Measurements from ENCODE around the gene PHKG1. TPM values are rescaled to one million over a fixed set of nuclear protein-coding genes. Genes with fewer than 3 reads are reported as not detected.
"Not testable (repeated sequence)": the region's sequence is repeated elsewhere in the genome, so short reads cannot be mapped to it uniquely, and the experiment has no call there.

Gene PHKG1
- total and polyA plus RNA-seq, 2 donors (not counting 1 experiment from before 2014, with no cell fraction given): 0.23 to 1.3 TPM

DNA sequence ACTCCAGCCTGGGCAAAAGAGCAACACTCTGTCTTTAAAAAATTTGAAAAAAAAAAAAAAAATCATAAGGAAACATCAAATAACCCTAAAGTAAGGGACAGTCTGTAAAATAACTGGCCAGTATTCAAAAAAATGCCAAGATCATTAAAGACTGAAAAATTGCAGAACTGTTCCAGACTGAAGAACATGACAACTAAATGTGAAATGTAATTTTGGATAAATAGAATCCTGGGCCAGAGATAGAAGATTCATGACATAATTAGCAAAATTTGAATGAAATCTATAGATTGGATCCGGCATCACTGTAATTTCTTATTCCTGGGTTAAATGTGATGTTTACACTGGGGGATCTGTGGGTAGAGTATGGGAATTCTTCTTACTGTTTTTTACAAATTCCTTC, 44.5 kb downstream of the PHKG1 start:
- no peak overlapping the region for H3K4me2 ChIP-seq (ENCODE audit: extremely low read depth, insufficient read depth, low read length)
- H3K9me3 ChIP-seq (ENCODE audit: control insufficient read depth, insufficient read depth, low read depth, low read length): no peaks in the 10 kb centered on the region
- H3K79me2 ChIP-seq (ENCODE audit: control insufficient read depth, insufficient read depth, low read length): peaks cover 25% of the 10 kb centered on the region
- H3K9ac ChIP-seq (ENCODE audit: insufficient read depth, low read length): no peak overlapping the region
- H3K27ac ChIP-seq (ENCODE audit: insufficient read depth, low read length): no peak overlapping the region
- no peak for TF ChIP-seq EZH2 (IDR thresholded peaks at IDR 0.05; ENCODE audit: low read length, missing control alignments)
- TF ChIP-seq, protein P1, sequence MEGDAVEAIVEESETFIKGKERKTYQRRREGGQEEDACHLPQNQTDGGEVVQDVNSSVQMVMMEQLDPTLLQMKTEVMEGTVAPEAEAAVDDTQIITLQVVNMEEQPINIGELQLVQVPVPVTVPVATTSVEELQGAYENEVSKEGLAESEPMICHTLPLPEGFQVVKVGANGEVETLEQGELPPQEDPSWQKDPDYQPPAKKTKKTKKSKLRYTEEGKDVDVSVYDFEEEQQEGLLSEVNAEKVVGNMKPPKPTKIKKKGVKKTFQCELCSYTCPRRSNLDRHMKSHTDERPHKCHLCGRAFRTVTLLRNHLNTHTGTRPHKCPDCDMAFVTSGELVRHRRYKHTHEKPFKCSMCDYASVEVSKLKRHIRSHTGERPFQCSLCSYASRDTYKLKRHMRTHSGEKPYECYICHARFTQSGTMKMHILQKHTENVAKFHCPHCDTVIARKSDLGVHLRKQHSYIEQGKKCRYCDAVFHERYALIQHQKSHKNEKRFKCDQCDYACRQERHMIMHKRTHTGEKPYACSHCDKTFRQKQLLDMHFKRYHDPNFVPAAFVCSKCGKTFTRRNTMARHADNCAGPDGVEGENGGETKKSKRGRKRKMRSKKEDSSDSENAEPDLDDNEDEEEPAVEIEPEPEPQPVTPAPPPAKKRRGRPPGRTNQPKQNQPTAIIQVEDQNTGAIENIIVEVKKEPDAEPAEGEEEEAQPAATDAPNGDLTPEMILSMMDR (conservative IDR thresholded peaks at IDR 0.05 in 1 of 2, IDR thresholded peaks at IDR 0.05 in 1 of 2; ENCODE audit: low read depth in 1 of 2, low read length in 2 of 2): no peak
- H3K4me3 ChIP-seq (replicated peaks in 1 of 4; ENCODE audit: control extremely low read depth in 1 of 4, insufficient read depth in 1 of 4, low read depth in 3 of 4, low read length in 4 of 4): no peak overlapping the region
- peak in 1 of 2 donors; percentile 35 for DNase-seq (ENCODE audit: low read depth in 2 of 2)
- no peaks in the 10 kb centered on the region for H3K4me1 ChIP-seq (ENCODE audit: control insufficient read depth, extremely low read depth, insufficient read depth, low read length)
- H4K20me1 ChIP-seq (ENCODE audit: control insufficient read depth, extremely low read depth, insufficient read depth, low read length): no peaks in the 10 kb centered on the region
- H3K27me3 ChIP-seq (ENCODE audit: control insufficient read depth, insufficient read depth, low read length): no peaks in the 10 kb centered on the region
- no peaks in the 10 kb centered on the region for H3K36me3 ChIP-seq (ENCODE audit: control insufficient read depth, insufficient read depth, low read length)
- no peak overlapping the region for H2AFZ ChIP-seq (ENCODE audit: low read length)

DNA sequence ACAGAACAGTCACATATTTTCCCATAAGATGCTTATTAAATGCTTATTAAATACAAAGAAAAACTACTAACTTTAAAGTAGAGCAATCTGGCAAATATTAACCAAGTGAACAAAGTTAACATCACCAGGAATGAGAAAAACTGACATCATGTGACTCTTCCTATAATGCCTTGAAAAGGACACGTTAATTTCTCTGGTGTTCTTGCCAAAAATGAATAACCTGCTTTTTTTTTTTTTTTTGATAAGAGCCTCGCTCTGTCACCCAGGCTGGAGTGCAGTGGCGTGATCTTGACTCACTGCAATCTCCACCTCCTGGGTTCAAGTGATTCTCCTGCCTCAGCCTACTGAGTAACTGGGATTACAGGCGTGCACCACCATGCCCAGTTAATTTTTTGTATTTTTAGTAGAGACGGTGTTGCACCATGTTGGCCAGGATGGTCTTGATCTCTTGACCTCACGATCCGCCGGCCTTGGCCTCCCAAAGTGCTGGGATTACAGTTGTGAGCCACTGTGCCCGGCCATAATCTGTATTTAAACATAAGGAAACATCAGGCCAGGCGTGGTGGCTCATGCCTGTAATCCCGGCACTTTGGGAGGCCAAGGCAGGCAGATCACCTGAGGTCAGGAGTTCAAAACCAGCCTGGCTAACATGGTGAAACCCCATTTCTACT, 45.2 kb downstream of the PHKG1 start:
- H4K20me1 ChIP-seq (ENCODE audit: control insufficient read depth, extremely low read depth, insufficient read depth, low read length); H3K9ac ChIP-seq (ENCODE audit: insufficient read depth, low read length); H3K27ac ChIP-seq (ENCODE audit: insufficient read depth, low read length); H3K4me1 ChIP-seq (ENCODE audit: control insufficient read depth, extremely low read depth, insufficient read depth, low read length); H3K27me3 ChIP-seq (ENCODE audit: control insufficient read depth, insufficient read depth, low read length); H3K4me3 ChIP-seq (replicated peaks in 1 of 4; ENCODE audit: control extremely low read depth in 1 of 4, insufficient read depth in 1 of 4, low read depth in 3 of 4, low read length in 4 of 4); H3K36me3 ChIP-seq (ENCODE audit: control insufficient read depth, insufficient read depth, low read length); H2AFZ ChIP-seq (ENCODE audit: low read length); H3K4me2 ChIP-seq (ENCODE audit: extremely low read depth, insufficient read depth, low read length); H3K9me3 ChIP-seq (ENCODE audit: control insufficient read depth, insufficient read depth, low read depth, low read length): not testable (repeated sequence)
- H3K79me2 ChIP-seq (ENCODE audit: control insufficient read depth, insufficient read depth, low read length): peaks cover 18% of the 10 kb centered on the region
- peak in 1 of 2 donors; percentile 8 for DNase-seq (ENCODE audit: low read depth in 2 of 2)

DNA sequence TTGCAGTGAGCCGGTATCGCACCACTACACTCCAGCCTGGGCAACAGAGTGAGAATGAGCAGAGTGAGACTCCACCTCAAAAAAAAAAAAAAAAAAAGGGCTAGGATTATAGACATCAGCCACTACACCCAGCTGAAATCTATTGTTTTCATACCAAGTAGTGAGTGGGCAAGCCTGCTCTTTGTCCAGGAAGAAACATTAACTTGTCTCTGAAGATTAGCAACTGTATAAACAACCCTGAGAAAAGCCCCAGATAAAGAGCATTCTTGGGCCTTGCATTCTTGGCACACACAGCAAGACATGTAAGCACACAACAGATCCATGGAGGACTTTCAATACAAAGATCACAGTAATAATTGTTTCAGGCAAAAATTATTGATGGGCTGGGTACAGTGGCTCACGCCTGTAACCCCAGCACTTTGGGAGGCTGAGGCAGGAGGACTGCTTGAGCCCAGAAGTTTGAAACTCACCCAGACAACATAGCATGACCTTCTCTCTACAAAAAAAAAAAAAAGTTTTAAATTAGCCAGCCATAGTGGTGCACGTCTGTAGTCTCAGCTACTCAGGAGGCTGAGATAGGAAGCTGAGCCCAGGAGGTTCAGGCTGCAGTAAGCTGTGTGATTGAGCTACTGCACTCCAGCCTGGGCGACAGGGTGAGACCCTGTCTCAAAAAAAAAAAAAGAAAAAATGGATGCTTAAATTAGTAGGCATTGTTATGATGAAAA, 45.9 kb downstream of the PHKG1 start:
- TF ChIP-seq, protein P1 (conservative IDR thresholded peaks at IDR 0.05 in 1 of 2, IDR thresholded peaks at IDR 0.05 in 1 of 2; ENCODE audit: low read depth in 1 of 2, low read length in 2 of 2): no peak
- TF ChIP-seq EZH2 (IDR thresholded peaks at IDR 0.05; ENCODE audit: low read length, missing control alignments): no peak
- peak; percentile 79 to 95 for DNase-seq (ENCODE audit: low read depth in 2 of 2)
- no peaks in the 10 kb centered on the region for H3K4me1 ChIP-seq (ENCODE audit: control insufficient read depth, extremely low read depth, insufficient read depth, low read length)
- H2AFZ ChIP-seq (ENCODE audit: low read length): no peak overlapping the region
- no peak overlapping the region for H3K4me2 ChIP-seq (ENCODE audit: extremely low read depth, insufficient read depth, low read length)
- peak overlapping the region; percentile 27 for H3K27ac ChIP-seq (ENCODE audit: insufficient read depth, low read length)
- no peaks in the 10 kb centered on the region for H3K36me3 ChIP-seq (ENCODE audit: control insufficient read depth, insufficient read depth, low read length)
- H3K79me2 ChIP-seq (ENCODE audit: control insufficient read depth, insufficient read depth, low read length): peaks cover 11% of the 10 kb centered on the region
- no peaks in the 10 kb centered on the region for H3K9me3 ChIP-seq (ENCODE audit: control insufficient read depth, insufficient read depth, low read depth, low read length)
- H3K27me3 ChIP-seq (ENCODE audit: control insufficient read depth, insufficient read depth, low read length): no peaks in the 10 kb centered on the region
- no peaks in the 10 kb centered on the region for H4K20me1 ChIP-seq (ENCODE audit: control insufficient read depth, extremely low read depth, insufficient read depth, low read length)
- H3K4me3 ChIP-seq (replicated peaks in 1 of 4; ENCODE audit: control extremely low read depth in 1 of 4, insufficient read depth in 1 of 4, low read depth in 3 of 4, low read length in 4 of 4): no peak overlapping the region
- H3K9ac ChIP-seq (ENCODE audit: insufficient read depth, low read length): no peak overlapping the region

DNA sequence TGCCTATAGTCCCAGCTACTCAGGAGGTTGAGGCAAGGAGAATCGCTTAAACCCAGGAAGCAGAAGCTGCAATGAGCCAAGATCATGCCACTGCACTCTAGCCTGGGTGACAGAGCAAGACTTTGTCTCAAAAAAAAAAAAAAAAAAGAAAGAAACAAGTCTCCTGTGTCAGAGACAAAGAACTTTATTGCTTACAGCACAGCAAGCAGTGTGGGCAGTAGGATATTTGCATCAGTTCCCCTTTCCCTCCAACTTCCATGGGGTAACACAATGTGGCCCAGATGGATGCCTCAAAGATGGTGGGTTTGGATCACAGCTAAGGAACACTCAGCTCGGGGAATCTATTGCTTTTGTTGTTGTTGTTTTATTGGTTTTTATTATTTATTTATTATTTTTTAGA, 47.0 kb downstream of the PHKG1 start:
- H4K20me1 ChIP-seq (ENCODE audit: control insufficient read depth, extremely low read depth, insufficient read depth, low read length); H3K79me2 ChIP-seq (ENCODE audit: control insufficient read depth, insufficient read depth, low read length); H3K9ac ChIP-seq (ENCODE audit: insufficient read depth, low read length); H3K27me3 ChIP-seq (ENCODE audit: control insufficient read depth, insufficient read depth, low read length); H3K4me1 ChIP-seq (ENCODE audit: control insufficient read depth, extremely low read depth, insufficient read depth, low read length); H3K9me3 ChIP-seq (ENCODE audit: control insufficient read depth, insufficient read depth, low read depth, low read length); DNase-seq (ENCODE audit: low read depth in 2 of 2); H3K4me2 ChIP-seq (ENCODE audit: extremely low read depth, insufficient read depth, low read length); H3K27ac ChIP-seq (ENCODE audit: insufficient read depth, low read length); H3K36me3 ChIP-seq (ENCODE audit: control insufficient read depth, insufficient read depth, low read length); H2AFZ ChIP-seq (ENCODE audit: low read length); H3K4me3 ChIP-seq (replicated peaks in 1 of 4; ENCODE audit: control extremely low read depth in 1 of 4, insufficient read depth in 1 of 4, low read depth in 3 of 4, low read length in 4 of 4): not testable (repeated sequence)

All from fibroblast of lung (primary cell).